Measurements from ENCODE around the gene C2orf72.

DNA sequence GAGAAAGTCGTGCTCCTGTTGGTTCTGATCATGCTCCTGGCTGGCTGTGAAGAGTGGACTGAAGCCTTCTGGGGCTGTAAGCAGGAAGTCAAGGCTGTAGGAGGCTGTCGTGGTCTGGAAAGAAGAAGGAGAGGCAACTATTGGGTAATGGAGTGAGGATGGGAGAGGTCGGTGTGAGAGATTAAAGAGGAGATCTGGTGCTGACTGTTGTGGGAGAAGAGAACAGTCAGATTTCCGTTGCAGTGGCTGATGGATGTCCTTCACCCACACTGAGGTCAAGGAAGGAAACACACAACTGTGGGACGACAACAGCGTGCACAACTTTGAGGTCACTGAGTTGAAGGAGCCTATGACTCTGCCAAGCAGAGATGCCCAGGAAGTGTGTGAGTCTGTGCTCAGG lies 16.5 kb downstream of the C2orf72 start:
- TF ChIP-seq EZH2 (IDR thresholded peaks at IDR 0.05; ENCODE audit: borderline replicate concordance, insufficient read depth, low read depth, low read length, poor library complexity, severe bottlenecking) = no peak
- TF ChIP-seq, protein P1, sequence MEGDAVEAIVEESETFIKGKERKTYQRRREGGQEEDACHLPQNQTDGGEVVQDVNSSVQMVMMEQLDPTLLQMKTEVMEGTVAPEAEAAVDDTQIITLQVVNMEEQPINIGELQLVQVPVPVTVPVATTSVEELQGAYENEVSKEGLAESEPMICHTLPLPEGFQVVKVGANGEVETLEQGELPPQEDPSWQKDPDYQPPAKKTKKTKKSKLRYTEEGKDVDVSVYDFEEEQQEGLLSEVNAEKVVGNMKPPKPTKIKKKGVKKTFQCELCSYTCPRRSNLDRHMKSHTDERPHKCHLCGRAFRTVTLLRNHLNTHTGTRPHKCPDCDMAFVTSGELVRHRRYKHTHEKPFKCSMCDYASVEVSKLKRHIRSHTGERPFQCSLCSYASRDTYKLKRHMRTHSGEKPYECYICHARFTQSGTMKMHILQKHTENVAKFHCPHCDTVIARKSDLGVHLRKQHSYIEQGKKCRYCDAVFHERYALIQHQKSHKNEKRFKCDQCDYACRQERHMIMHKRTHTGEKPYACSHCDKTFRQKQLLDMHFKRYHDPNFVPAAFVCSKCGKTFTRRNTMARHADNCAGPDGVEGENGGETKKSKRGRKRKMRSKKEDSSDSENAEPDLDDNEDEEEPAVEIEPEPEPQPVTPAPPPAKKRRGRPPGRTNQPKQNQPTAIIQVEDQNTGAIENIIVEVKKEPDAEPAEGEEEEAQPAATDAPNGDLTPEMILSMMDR (IDR thresholded peaks at IDR 0.05) = no peak

Measured in B cell (primary cell).